CD4-positive, CD25-positive, alpha-beta regulatory T cell (primary cell): ENCODE results near the gene TCP10L. TPM values are rescaled to one million over a fixed set of nuclear protein-coding genes. Genes with fewer than 3 reads are reported as not detected.
"Not testable (repeated sequence)": the region's sequence is repeated elsewhere in the genome, so short reads cannot be mapped to it uniquely, and the experiment has no call there.

Source experiments
- ATAC-seq, 2 donors: fragments of 150-1000 bp; cut with Tn5 transposase; one replicate each; pipeline ENCODE4 v1.10.0; 2021; ENCODE audit warnings: low read depth in 2 of 2, moderate number of reproducible peaks in 2 of 2, moderate library complexity in 1 of 2
- DNase-seq, 3 donors: peaks; one replicate each; pipeline versions ENCODE4 v3.0.0 to v3.0.0-alpha.2; 2012 to 2022; ENCODE audit warnings: mixed read lengths in 1 of 3
- H3K27ac ChIP-seq: one replicate; pipeline ENCODE4 v1.7.0; 2013; ENCODE audit warnings: mild to moderate bottlenecking, low read length; ENCODE audit not compliant: insufficient read depth, poor library complexity, severe bottlenecking
- H3K27me3 ChIP-seq: one replicate; pipeline ENCODE4 v1.7.0; 2013; ENCODE audit warnings: low read length; ENCODE audit not compliant: control insufficient read depth, insufficient read depth
- H3K36me3 ChIP-seq: one replicate; pipeline ENCODE4 v1.7.0; 2013; ENCODE audit warnings: mild to moderate bottlenecking, low read length, moderate library complexity; ENCODE audit not compliant: control insufficient read depth, insufficient read depth
- H3K4me1 ChIP-seq: 2 replicates; pipeline ENCODE4 v1.7.0; 2013; ENCODE audit warnings: mild to moderate bottlenecking, low read length; ENCODE audit not compliant: insufficient read depth, control insufficient read depth, poor library complexity, severe bottlenecking
- H3K4me3 ChIP-seq: one replicate; pipeline ENCODE4 v1.7.0; 2013; ENCODE audit warnings: low read depth, mild to moderate bottlenecking, low read length, moderate library complexity
- H3K9me3 ChIP-seq, 2 experiments: 1 replicate in 1 of 2; 2 replicates in 1 of 2; pipeline ENCODE4 v1.7.0; 2013; ENCODE audit warnings: low read length in 2 of 2, mild to moderate bottlenecking in 1 of 2, moderate library complexity in 1 of 2; ENCODE audit not compliant: control insufficient read depth in 2 of 2
- H3K27ac Mint-ChIP-seq, 3 donors: one replicate each; pipeline ENCODE4 v1.8.0; 2020 to 2022; ENCODE audit warnings: mild to moderate bottlenecking in 3 of 3, mixed read lengths in 3 of 3, moderate library complexity in 2 of 3
- H3K27me3 Mint-ChIP-seq: one replicate; pipeline ENCODE4 v1.8.0; 2022; ENCODE audit warnings: mild to moderate bottlenecking, mixed read lengths
- H3K36me3 Mint-ChIP-seq: one replicate; pipeline ENCODE4 v1.8.0; 2020; ENCODE audit warnings: mixed read lengths
- H3K4me1 Mint-ChIP-seq, 4 donors: one replicate each; pipeline ENCODE4 v1.8.0; 2020 to 2022; ENCODE audit warnings: mixed read lengths in 4 of 4, mild to moderate bottlenecking in 1 of 4
- H3K4me3 Mint-ChIP-seq, 4 donors: one replicate each; pipeline ENCODE4 v1.8.0; 2020 to 2022; ENCODE audit warnings: mild to moderate bottlenecking in 4 of 4, mixed read lengths in 4 of 4, moderate library complexity in 3 of 4
- H3K9me3 Mint-ChIP-seq, 7 donors: one replicate each; pipeline ENCODE4 v1.8.0; 2020 to 2022; ENCODE audit warnings: mixed read lengths in 7 of 7, mild to moderate bottlenecking in 3 of 7, moderate library complexity in 2 of 7
- polyA plus RNA-seq, 4 donors: library from polyadenylated mRNA; unstranded; fragments of 300-500 nt; fragmentation: Illumina TruSeq; gene quantifications; one replicate each; pipeline ENCODE4 v1.2.3, GENCODE V29; 2021
- total RNA-seq: library from RNA; stranded (reverse); gene quantifications from one replicate; pipeline ENCODE4 v1.2.3, GENCODE V29; 2022

Gene TCP10L
- total and polyA plus RNA-seq, 5 donors from 2014 or later, result 0.27 to 1.1 (median 0.39) TPM

DNA sequence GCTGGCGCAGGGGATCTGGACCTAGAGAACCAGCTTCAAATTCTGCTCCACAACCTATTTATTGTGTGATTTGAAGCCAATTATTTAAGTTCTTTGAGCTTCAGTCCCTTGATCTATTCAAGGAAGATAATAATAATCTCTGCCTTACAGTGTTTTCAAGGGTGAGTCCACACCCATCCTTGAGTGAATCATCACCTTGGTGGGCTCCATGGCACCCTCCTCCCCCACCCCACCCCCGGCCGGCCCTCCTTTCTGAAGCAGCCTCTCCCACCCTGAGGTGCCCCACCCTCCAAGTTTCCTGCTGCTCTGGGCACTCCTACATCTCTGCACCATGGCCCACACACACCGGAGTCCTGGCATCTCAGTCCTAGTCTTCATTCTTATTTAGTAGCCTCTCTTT is 38.3 kb downstream of the TCP10L start:
- H3K4me3 Mint-ChIP-seq, result no peak overlapping the region
- H3K36me3 ChIP-seq, result no peaks in the 10 kb centered on the region
- H3K4me1 Mint-ChIP-seq, result no peaks in the 10 kb centered on the region
- DNase-seq (no peak), ATAC-seq (no peak)
- H3K9me3 Mint-ChIP-seq, result no peaks in the 10 kb centered on the region
- H3K36me3 Mint-ChIP-seq, result no peaks in the 10 kb centered on the region
- no peak overlapping the region for H3K27ac ChIP-seq
- no peaks in the 10 kb centered on the region for H3K4me1 ChIP-seq
- no peaks in the 10 kb centered on the region for H3K27me3 Mint-ChIP-seq
- H3K9me3 ChIP-seq, result no peaks in the 10 kb centered on the region
- no peak overlapping the region for H3K27ac Mint-ChIP-seq
- no peak overlapping the region for H3K4me3 ChIP-seq
- no peaks in the 10 kb centered on the region for H3K27me3 ChIP-seq

DNA sequence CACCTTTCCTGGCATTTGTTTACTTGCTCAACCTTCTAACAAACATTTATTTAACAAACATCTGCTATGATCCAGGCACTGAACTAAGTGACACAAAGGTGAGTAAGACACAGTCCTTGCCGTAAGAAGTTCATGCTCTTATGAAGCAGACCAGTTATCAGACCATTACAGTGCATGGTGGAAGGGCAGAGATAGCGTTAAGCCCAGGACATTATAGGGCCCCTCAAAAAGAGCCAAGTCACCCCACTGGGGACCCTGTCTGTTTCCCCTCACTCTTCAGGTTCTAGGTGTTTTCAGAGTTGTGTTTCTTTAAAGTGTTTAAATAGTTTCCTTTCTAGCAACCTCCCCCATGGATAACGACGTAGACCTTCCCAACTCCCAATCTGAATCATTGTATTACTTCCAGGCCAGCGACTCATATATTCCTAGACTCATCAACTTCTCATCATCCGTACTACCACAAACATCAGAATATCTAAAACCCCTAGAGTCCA is 39.3 kb downstream of the TCP10L start:
- Histone ChIP-seq H3K27me3 (no peaks in the 10 kb centered on the region), H3K27ac (no peak overlapping the region), H3K9me3 (no peaks in the 10 kb centered on the region), H3K4me1 (no peaks in the 10 kb centered on the region), H3K4me3 (no peak overlapping the region), H3K36me3 (no peaks in the 10 kb centered on the region)
- H3K4me1 Mint-ChIP-seq, result no peaks in the 10 kb centered on the region
- DNase-seq (no peak), ATAC-seq (no peak)
- H3K27ac Mint-ChIP-seq, result peak overlapping the region in 1 of 3 donors; percentile 30
- no peaks in the 10 kb centered on the region for H3K36me3 Mint-ChIP-seq
- no peak overlapping the region for H3K4me3 Mint-ChIP-seq
- no peaks in the 10 kb centered on the region for H3K27me3 Mint-ChIP-seq
- H3K9me3 Mint-ChIP-seq, result no peaks in the 10 kb centered on the region

DNA sequence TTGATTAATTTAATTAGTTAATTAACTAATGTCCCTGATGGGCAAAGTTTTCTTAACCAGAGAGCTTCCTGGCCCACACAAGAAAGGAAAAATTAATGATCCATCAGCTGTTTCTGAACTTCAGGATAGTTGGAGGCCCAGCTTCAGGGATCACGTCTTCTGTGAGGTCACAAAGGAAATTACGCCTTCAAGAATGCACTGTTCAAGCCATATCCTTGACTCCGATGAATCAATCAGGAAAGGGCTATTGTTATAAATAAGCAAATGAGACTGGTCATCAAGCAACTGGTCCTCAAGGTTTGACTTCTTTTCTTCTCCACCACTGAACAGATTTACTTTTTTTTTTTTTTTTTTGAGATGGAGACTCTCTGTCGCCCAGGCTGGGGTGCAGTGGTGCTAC is 40.6 kb downstream of the TCP10L start:
- Histone ChIP-seq H3K9me3 (no peaks in the 10 kb centered on the region), H3K4me1 (no peaks in the 10 kb centered on the region), H3K27ac (no peak overlapping the region), H3K27me3 (no peaks in the 10 kb centered on the region), H3K36me3 (no peaks in the 10 kb centered on the region), H3K4me3 (no peak overlapping the region)
- Mint-ChIP-seq H3K4me1 (no peaks in the 10 kb centered on the region), H3K4me3 (no peak overlapping the region), H3K27ac (no peak overlapping the region), H3K9me3 (no peaks in the 10 kb centered on the region), H3K36me3 (no peaks in the 10 kb centered on the region), H3K27me3 (no peaks in the 10 kb centered on the region)
- DNase-seq (no peak), ATAC-seq (no peak)

DNA sequence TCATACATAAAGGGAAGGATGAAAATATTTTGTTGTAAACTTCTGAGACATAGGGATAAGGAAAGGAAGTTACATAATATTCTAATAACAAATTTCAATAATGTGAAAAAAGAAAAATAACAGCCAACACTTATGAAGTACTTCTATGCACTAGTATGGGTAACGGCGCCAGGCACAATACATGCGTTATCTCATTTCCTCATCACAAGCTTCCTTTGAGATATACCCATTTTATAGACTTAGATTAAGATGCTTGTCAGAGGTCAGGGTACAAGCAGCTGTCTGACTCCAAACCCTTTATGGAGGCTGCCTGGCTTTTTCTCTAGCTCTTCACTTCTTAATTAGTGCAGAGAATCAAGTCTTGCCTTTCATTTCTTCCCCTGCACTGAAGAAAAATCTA is 41.3 kb downstream of the TCP10L start:
- H3K4me3 Mint-ChIP-seq, result no peak overlapping the region
- no peak overlapping the region for H3K4me3 ChIP-seq
- H3K36me3 Mint-ChIP-seq, result no peaks in the 10 kb centered on the region
- no peak for ATAC-seq
- no peaks in the 10 kb centered on the region for H3K4me1 Mint-ChIP-seq
- no peaks in the 10 kb centered on the region for H3K27me3 Mint-ChIP-seq
- H3K9me3 ChIP-seq, result no peaks in the 10 kb centered on the region
- DNase-seq, result no peak
- no peaks in the 10 kb centered on the region for H3K9me3 Mint-ChIP-seq
- H3K36me3 ChIP-seq, result no peaks in the 10 kb centered on the region
- no peak overlapping the region for H3K27ac ChIP-seq
- no peaks in the 10 kb centered on the region for H3K27me3 ChIP-seq
- H3K27ac Mint-ChIP-seq, result no peak overlapping the region
- no peaks in the 10 kb centered on the region for H3K4me1 ChIP-seq

DNA sequence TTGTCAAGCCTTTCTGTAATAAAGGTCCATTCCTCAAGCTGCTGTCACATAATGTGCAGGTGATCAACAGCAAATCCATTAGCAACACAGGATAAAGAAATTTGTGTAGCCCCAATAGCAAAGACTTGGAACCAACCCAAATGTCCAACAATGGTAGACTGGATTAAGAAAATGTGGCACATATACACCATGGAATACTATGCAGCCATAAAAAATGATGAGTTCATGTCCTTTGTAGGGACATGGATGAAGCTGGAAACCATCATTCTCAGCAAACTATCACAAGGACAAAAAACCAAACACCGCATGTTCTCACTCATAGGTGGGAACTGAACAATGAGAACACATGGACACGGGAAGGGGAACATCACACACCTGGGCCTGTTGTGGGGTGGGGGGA is 42.3 kb downstream of the TCP10L start:
- H3K4me1 ChIP-seq, H3K36me3 Mint-ChIP-seq, H3K4me1 Mint-ChIP-seq, DNase-seq, H3K27me3 ChIP-seq, H3K27me3 Mint-ChIP-seq, H3K4me3 Mint-ChIP-seq, H3K27ac ChIP-seq, H3K4me3 ChIP-seq, ATAC-seq, H3K36me3 ChIP-seq, H3K9me3 ChIP-seq, H3K9me3 Mint-ChIP-seq, H3K27ac Mint-ChIP-seq: not testable (repeated sequence)

DNA sequence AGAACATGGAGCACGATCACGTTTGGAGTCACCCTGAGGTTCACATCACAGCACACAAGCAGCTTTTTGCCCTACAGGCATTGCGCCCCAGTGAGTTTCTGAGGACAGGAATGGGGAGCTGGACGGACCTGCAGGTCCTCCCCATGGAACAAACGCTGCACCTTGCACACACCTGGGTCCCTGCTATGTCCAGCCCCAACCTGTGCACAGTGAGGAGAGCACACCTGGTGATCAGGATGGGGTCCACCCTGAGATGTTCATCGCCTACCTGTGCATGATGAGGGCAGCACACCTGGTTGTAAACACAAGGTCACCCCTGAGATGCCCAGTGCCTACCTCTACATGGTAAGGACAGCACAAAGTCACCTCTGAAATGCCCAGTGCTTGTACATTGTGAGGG is 45.9 kb downstream of the TCP10L start:
- H3K27me3 ChIP-seq, result no peaks in the 10 kb centered on the region
- DNase-seq (no peak), ATAC-seq (no peak)
- H3K4me1 ChIP-seq, result no peaks in the 10 kb centered on the region
- no peaks in the 10 kb centered on the region for H3K36me3 ChIP-seq
- H3K4me3 ChIP-seq, result no peak overlapping the region
- Mint-ChIP-seq H3K27ac (no peak overlapping the region), H3K36me3 (peaks cover 3% of the 10 kb centered on the region), H3K4me3 (no peak overlapping the region), H3K27me3 (peaks cover 6% of the 10 kb centered on the region), H3K4me1 (peaks cover 0 to 4% (median 2%) of the 10 kb centered on the region in 4 donors), H3K9me3 (peaks cover 0 to 3% (median 0%) of the 10 kb centered on the region in 7 donors)
- H3K27ac ChIP-seq, result no peak overlapping the region
- no peaks in the 10 kb centered on the region for H3K9me3 ChIP-seq

DNA sequence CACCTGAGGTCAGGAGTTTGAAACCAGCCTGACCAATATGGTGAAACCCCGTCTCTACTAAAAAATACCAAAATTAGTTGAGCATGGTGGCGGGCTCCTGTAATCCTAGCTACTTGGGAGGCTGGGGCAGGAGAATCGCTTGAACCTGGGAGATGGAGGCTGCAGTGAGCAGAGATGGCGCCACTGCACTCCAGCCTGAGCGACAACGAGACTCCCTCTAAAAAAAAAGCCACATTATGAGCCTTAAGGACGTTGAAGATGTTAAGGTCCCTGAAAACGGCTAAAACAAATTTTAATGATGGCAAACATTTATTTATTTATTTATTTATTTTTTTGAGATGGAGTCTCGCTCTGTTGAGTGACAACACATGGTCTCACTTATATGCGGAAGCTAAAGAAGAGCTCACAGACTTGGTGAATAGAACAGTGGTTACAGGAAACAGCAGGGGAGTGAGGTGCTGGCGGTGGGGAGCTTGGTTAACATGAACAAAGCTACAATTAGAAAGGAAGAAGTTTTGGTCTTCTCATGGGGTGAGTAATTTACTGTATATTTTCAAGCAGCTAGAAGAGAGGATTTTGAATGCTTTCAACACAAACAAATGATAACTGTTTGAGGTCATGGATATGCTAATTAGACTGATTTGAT is 47.1 kb downstream of the TCP10L start:
- DNase-seq (peak in 2 of 3 donors; percentile 1 to 21), ATAC-seq (peak; percentile 34 to 58)
- peaks cover 0 to 4% (median 2%) of the 10 kb centered on the region in 4 donors for H3K4me1 Mint-ChIP-seq
- Histone ChIP-seq H3K27ac (no peak overlapping the region), H3K4me3 (no peak overlapping the region), H3K9me3 (no peaks in the 10 kb centered on the region), H3K4me1 (no peaks in the 10 kb centered on the region), H3K27me3 (no peaks in the 10 kb centered on the region), H3K36me3 (no peaks in the 10 kb centered on the region)
- peaks cover 3% of the 10 kb centered on the region for H3K36me3 Mint-ChIP-seq
- H3K9me3 Mint-ChIP-seq, result peaks cover 0 to 3% (median 0%) of the 10 kb centered on the region in 7 donors
- H3K27me3 Mint-ChIP-seq, result peaks cover 6% of the 10 kb centered on the region
- H3K4me3 Mint-ChIP-seq, result no peak overlapping the region
- no peak overlapping the region for H3K27ac Mint-ChIP-seq

DNA sequence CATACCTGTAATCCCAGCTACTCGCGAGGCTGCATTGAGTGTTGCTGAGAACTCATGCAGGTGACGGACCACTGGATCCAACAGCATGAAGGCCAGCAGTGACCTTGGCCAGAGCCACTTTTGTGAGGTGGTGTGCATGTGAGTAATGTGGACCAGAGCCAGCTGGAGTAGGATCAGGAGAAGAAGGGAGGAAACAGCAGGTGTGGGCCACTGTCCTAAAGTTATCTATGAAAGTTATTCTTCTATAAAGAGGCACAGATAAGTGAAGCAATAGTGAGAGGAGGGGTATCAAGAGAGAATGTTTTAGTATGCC is 47.8 kb downstream of the TCP10L start:
- H3K9me3 ChIP-seq, result no peaks in the 10 kb centered on the region
- no peak overlapping the region for H3K27ac ChIP-seq
- peaks cover 0 to 4% (median 2%) of the 10 kb centered on the region in 4 donors for H3K4me1 Mint-ChIP-seq
- H3K36me3 Mint-ChIP-seq, result peaks cover 3% of the 10 kb centered on the region
- H3K27me3 Mint-ChIP-seq, result peaks cover 6% of the 10 kb centered on the region
- no peaks in the 10 kb centered on the region for H3K36me3 ChIP-seq
- no peaks in the 10 kb centered on the region for H3K4me1 ChIP-seq
- H3K4me3 ChIP-seq, result no peak overlapping the region
- ATAC-seq (no peak), DNase-seq (no peak)
- no peak overlapping the region for H3K27ac Mint-ChIP-seq
- peak overlapping the region in 1 of 4 donors; percentile 4 for H3K4me3 Mint-ChIP-seq
- no peaks in the 10 kb centered on the region for H3K27me3 ChIP-seq
- peaks cover 0 to 3% (median 0%) of the 10 kb centered on the region in 7 donors for H3K9me3 Mint-ChIP-seq
